ENCODE measurements around the gene SPATA2L.
"Not testable (repeated sequence)": the region's sequence is repeated elsewhere in the genome, so short reads cannot be mapped to it uniquely, and the experiment has no call there.

SPATA2L gene

DNA sequence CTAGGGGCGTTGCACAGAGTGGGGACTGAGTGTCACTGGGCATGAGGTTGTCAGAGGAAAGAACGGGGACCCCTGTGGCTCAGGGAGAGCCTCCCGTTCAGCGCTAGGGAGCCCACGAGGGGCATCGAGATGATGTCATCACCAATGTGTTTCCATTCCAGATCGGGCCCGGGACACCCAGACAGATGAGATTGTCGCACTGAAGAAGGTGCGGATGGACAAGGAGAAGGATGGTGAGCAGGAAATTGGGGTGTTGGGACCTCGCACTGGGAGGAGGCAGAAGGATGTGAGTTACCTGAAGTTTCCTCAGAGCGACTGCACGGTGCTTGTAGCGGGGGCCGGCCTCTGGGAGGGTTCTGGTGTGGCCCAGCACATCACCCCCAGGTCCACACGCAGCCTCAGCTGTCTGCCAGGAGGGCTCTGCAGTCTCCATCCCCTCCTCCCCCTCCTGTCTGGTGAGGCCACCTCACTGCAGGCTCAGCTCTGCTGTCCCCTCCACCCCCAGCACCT lies 11.1 kb downstream of the SPATA2L start:
- no peak for DNase-seq (ENCODE audit: low spot score)

DNA sequence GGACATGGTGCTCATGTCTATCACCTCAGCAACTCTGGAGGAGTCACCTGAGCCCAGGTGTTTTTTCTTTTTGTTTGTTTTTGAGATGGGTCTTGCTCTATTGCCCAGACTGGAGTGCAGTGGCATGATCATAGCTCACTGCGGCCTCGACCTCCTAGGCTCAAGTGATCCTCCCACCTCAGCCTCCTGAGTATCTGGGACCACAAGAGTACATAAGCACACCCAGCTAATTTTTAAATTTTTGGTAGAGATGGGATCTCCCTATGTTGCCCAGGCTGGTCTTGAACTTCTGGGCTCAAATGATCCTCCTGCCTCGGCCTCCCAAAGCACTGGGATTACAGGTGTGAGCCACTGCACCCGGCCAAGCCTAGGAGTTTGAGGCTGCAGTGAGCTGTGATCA lies 11.9 kb downstream of the SPATA2L start:
- DNase-seq (ENCODE audit: low spot score): not testable (repeated sequence)

DNA sequence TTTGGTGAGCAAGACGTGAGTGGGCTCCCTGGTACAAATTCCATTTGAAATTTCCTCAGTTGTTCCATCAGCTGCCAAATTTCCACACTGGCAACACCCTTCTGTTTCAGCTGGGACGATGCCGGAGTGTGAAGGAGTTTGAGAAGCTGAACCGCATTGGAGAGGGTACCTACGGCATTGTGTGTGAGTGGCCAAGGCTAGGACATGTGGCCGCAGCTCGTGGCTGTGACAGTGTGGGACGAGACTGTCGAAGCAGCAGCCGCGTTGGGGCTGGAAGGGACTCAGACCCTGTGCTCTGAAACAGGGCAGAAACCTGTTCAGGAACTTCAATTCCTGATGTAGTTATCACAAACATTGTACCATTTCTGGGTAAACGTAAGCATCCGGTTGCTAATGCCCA lies 12.4 kb downstream of the SPATA2L start:
- no peak for DNase-seq (ENCODE audit: low spot score)

GRCh38 chr16:89688395-89688794 lies 13.1 kb downstream of the SPATA2L start:
- no peak for DNase-seq (ENCODE audit: low spot score)

- peak; percentile 87 for DNase-seq (ENCODE audit: low spot score)
Observed at GRCh38 chr16:89687092-89687940, 14.2 kb downstream of the SPATA2L start.

GRCh38 chr16:89686520-89687091 lies 14.9 kb downstream of the SPATA2L start, which contains the start of gene CDK10:
CDK10 (plus strand) TSS chr16:89686689; CDS start chr16:89686711, 22 bp downstream.
- peak; percentile 72 for DNase-seq (ENCODE audit: low spot score)

DNA sequence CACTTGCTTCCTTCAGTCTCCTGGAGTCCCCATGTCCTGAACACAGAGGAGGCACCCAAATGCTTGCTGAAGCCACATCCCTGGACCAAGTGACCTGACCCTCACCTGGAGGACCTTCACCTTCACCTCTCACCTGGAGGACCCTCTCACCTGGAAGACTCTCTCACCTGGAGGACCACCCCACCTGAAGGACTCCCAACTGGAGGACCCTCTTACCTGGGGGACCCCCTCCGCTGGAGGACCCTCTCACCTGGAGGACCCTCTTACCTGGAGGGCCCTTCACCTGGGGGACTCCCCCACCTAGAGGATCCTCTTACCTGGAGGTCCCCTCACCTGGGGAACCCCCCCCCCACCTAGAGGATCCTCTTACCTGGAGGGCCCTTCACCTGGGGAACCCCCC lies 15.6 kb downstream of the SPATA2L start:
- DNase-seq (ENCODE audit: low spot score): no peak

- DNase-seq (ENCODE audit: low spot score): no peak
Observed at GRCh38 chr16:89678258-89678657, 23.2 kb downstream of the SPATA2L start.

GRCh38 chr16:89672177-89672941 lies 29.1 kb downstream of the SPATA2L start:
- no peak for DNase-seq (ENCODE audit: low spot score)

- DNase-seq (ENCODE audit: low spot score): not testable (repeated sequence)
Observed at GRCh38 chr16:89671565-89671964, 29.9 kb downstream of the SPATA2L start.

- no peak for DNase-seq (ENCODE audit: low spot score)
Observed at GRCh38 chr16:89670496-89671431, 30.7 kb downstream of the SPATA2L start.

- no peak for DNase-seq (ENCODE audit: low spot score)
Observed at GRCh38 chr16:89669755-89670154, 31.8 kb downstream of the SPATA2L start.

DNA sequence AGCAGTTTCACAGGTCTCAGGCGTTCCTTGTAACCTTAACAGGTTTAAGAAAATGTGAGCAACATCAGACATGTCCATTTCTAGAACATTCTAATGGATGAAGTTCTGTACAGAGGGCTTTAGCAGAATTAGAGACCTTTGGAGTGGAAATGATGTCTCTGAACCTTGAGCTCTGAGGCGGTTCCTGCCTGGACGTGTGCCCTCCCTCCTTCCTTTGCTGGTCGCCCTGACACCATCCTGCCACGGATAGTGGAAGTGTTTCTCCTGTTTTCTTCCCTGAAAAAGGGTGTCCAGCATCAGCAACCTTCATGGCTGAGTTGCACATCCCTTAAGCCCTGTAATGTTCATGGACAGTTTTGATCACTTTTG lies 32.7 kb downstream of the SPATA2L start:
- no peak for DNase-seq (ENCODE audit: low spot score)

DNA sequence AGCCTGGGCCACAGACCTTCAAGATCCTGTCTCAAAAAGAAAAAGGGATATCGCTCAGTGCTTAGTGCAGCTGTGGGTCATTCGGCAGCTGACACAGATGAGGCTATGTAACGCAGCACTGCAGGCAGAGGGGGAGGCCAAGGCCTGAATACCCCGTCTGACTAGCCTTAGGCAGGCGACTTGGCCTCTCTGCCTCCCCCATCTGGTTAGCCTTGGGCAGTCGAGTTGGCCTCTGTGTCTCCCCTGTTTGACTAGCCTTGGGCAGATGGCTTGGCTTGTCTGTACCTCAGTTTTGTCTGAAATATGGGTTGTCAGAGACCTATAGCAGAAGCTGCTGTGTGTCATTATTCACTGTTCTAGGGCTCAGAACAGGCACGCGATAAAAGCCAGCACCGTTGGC lies 33.9 kb downstream of the SPATA2L start:
- no peak for DNase-seq (ENCODE audit: low spot score)

DNA sequence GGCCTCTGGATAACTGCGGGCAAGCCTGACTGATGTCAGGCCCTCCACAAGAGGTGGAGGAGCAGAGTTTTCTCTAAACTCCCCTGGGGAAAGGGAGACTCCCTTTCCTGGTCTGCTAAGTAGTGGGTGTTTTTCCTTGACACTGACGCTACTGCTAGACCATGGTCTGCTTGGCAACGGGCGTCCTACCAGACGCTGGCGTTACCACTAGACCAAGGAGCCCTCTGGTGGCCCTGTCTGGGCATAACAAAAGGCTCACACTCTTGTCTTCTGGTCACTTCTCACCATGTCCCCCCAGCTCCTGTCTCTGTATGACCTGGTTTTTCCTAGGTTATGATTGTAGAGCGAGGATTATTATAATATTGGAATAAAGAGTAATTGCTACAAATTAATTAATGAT lies 34.5 kb downstream of the SPATA2L start:
- DNase-seq (ENCODE audit: low spot score): not testable (repeated sequence)

- not testable (repeated sequence) for DNase-seq (ENCODE audit: low spot score)
Observed at GRCh38 chr16:89664238-89664637, 37.3 kb downstream of the SPATA2L start.

DNA sequence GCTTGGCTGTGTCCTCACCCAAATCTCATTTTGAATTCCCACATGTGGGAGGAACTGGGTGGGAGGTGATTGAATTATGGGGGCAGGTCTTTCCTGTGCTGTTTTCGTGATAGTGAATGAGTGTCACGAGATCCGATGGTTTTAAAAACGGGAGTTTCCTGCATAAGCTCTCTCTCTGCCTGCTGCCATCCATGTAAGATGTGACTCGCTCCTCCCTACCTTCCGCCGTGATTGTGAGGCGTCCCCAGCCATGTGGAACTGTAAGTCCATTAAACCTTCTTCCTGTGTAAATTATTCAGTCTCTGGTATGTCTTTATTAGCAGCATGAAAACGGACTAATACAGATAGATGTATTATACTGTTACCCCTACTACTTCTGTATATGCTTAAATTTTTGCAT lies 40.3 kb downstream of the SPATA2L start:
- DNase-seq (ENCODE audit: low spot score): no peak

- no peak for DNase-seq (ENCODE audit: low spot score)
Observed at GRCh38 chr16:89660146-89660545, 41.4 kb downstream of the SPATA2L start.

- DNase-seq (ENCODE audit: low spot score): peak; percentile 37
Observed at GRCh38 chr16:89658221-89658879, 43.2 kb downstream of the SPATA2L start.

- DNase-seq (ENCODE audit: low spot score): peak; percentile 77
Observed at GRCh38 chr16:89657442-89658220, 43.9 kb downstream of the SPATA2L start, which contains the start of the genes CHMP1A and SPATA33. CHMP1A (minus strand) TSS chr16:89657708; CDS start chr16:89657588, 120 bp downstream. SPATA33 (plus strand) TSS chr16:89657836; CDS start chr16:89657912, 76 bp downstream.

All from SW480 (cell line).